DND-41 (cell line): Measurements from ENCODE around the gene CEACAM16.
"Not testable (repeated sequence)": the region's sequence is repeated elsewhere in the genome, so short reads cannot be mapped to it uniquely, and the experiment has no call there.

ENCODE experiments used
- ATAC-seq: fragments of 200-7000 bp; cut with Tn5 transposase; 3 replicates; pipeline ENCODE4 v1.9.1; 2021; ENCODE audit warnings: low read depth; ENCODE audit not compliant: insufficient read depth
- DNase-seq: peaks from one replicate; pipeline ENCODE4 v3.0.0-alpha.2; 2020
- H2AFZ ChIP-seq: 2 replicates; pipeline ENCODE4 v1.6.0; 2012; ENCODE audit warnings: low read depth, low read length
- H3K27ac ChIP-seq: 2 replicates; pipeline ENCODE4 v1.5.1; 2012; ENCODE audit warnings: low read length, inconsistent platforms
- H3K27me3 ChIP-seq: fragments of 200-600 bp; sonication (generic); 2 replicates; pipeline ENCODE4 v1.6.0; 2012; ENCODE audit warnings: low read length, mild to moderate bottlenecking, inconsistent platforms; ENCODE audit not compliant: insufficient read depth, poor library complexity
- H3K36me3 ChIP-seq: 2 replicates; pipeline ENCODE4 v1.5.1; 2012; ENCODE audit warnings: low read length, inconsistent platforms; ENCODE audit not compliant: insufficient read depth
- H3K4me1 ChIP-seq: 2 replicates; pipeline ENCODE4 v1.5.1; 2012; ENCODE audit warnings: mild to moderate bottlenecking, low read length; ENCODE audit not compliant: insufficient read depth
- H3K4me2 ChIP-seq: 2 replicates; pipeline ENCODE4 v1.6.0; 2012; ENCODE audit warnings: mild to moderate bottlenecking, moderate library complexity, low read length, inconsistent platforms; ENCODE audit not compliant: insufficient read depth
- H3K4me3 ChIP-seq, 2 experiments: fragments of 200-600 bp in 1 of 2; shearing (Covaris generic) in 1 of 2; 2 replicates each; pipeline ENCODE4 v1.5.1; 2012 to 2016; ENCODE audit warnings: inconsistent platforms in 2 of 2, low read length in 2 of 2, mild to moderate bottlenecking in 2 of 2, low read depth in 1 of 2, moderate library complexity in 1 of 2
- H3K79me2 ChIP-seq: 2 replicates; pipeline ENCODE4 v1.6.0; 2012; ENCODE audit warnings: low read length, inconsistent platforms; ENCODE audit not compliant: insufficient read depth
- H3K9ac ChIP-seq: 2 replicates; pipeline ENCODE4 v1.6.0; 2012; ENCODE audit warnings: low read depth, mild to moderate bottlenecking, inconsistent platforms, low read length, moderate library complexity
- H3K9me3 ChIP-seq: 2 replicates; pipeline ENCODE4 v1.5.1; 2012; ENCODE audit warnings: low read length, moderate library complexity, mild to moderate bottlenecking, inconsistent platforms; ENCODE audit not compliant: insufficient read depth, severe bottlenecking
- H4K20me1 ChIP-seq: 2 replicates; pipeline ENCODE4 v1.6.0; 2012; ENCODE audit warnings: low read length; ENCODE audit not compliant: insufficient read depth
- EZH2 ChIP-seq: IDR thresholded peaks from 3 replicates; pipeline ENCODE4 v1.6.1; 2012; ENCODE audit warnings: borderline replicate concordance, low read depth, mild to moderate bottlenecking, moderate library complexity, low read length, inconsistent platforms; ENCODE audit not compliant: severe bottlenecking
- TF ChIP-seq, protein P1 (sequence below): IDR thresholded peaks from 2 replicates; pipeline ENCODE4 v1.5.1; 2012; ENCODE audit warnings: borderline replicate concordance, low read length, moderate library complexity, mild to moderate bottlenecking; ENCODE audit not compliant: poor library complexity, severe bottlenecking; ENCODE audit errors: extremely low read depth

CEACAM16 gene

DNA sequence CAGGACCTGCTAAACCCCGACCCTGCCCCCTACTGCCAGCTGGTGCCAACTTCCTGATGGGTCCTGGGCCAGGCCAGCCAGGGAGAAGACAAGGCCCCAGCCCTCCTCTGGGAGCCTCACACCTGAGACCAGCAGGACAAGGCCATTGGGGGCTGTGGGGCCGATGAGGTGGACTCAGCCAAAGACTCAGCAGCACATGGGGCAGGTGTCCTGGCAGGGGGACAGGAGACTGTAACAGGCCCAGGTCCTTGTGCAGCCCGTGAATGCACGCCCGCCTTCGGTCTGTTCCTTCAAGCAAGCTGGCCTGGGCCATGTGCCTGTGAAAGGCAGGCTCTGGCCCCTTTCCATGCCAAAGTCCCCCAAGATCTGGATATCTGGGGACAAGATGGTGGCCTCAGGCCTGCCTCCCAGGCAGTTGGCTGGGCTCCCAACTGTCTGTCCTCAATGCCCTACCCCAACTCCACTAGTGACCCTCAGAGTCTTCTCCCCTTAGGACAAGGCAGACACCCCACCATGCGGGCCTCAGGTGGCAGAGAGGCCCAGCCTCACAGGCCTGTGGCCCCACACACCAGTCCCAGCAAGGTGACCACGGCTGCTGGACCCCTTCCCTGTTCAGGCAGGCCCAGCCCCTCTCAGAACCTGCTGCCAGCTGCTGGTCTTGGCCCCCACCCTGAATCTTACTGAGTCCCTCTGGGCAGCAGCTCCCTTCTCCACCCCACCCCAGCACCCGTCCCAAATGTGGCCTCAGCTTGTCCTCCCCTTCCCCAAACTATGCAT, 15.3 kb upstream of the CEACAM16 start:
- Histone ChIP-seq H3K9ac (no peak overlapping the region), H3K4me1 (no peaks in the 10 kb centered on the region), H3K9me3 (no peaks in the 10 kb centered on the region), H3K79me2 (no peaks in the 10 kb centered on the region), H3K27me3 (no peaks in the 10 kb centered on the region), H3K4me3 (no peak overlapping the region), H4K20me1 (no peaks in the 10 kb centered on the region), H3K27ac (no peak overlapping the region), H2AFZ (no peak overlapping the region), H3K4me2 (no peak overlapping the region), H3K36me3 (no peaks in the 10 kb centered on the region)
- no peak for ATAC-seq
- TF ChIP-seq EZH2: no peak
- TF ChIP-seq, protein P1, sequence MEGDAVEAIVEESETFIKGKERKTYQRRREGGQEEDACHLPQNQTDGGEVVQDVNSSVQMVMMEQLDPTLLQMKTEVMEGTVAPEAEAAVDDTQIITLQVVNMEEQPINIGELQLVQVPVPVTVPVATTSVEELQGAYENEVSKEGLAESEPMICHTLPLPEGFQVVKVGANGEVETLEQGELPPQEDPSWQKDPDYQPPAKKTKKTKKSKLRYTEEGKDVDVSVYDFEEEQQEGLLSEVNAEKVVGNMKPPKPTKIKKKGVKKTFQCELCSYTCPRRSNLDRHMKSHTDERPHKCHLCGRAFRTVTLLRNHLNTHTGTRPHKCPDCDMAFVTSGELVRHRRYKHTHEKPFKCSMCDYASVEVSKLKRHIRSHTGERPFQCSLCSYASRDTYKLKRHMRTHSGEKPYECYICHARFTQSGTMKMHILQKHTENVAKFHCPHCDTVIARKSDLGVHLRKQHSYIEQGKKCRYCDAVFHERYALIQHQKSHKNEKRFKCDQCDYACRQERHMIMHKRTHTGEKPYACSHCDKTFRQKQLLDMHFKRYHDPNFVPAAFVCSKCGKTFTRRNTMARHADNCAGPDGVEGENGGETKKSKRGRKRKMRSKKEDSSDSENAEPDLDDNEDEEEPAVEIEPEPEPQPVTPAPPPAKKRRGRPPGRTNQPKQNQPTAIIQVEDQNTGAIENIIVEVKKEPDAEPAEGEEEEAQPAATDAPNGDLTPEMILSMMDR: no peak
- no peak for DNase-seq

DNA sequence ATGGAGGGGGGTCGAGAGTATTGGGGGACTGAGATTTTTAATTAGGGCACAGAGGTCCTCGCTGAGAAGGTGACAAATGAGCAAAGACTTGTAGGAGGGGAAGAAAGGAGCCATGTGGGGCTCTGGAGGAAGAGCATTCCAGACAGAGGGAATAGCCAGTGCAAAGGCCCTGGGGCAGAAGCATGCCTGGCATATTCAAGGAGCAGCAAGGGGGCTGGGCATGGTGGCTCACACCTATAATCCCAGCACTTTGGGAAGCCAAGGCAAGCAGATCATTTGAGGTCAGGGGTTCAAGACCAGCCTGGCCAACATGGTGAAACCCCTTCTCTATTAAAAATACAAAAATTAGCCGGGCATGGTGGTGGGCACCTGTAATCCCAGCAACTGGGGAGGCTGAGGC, 14.6 kb upstream of the CEACAM16 start:
- H3K27me3 ChIP-seq, H3K9me3 ChIP-seq, H3K9ac ChIP-seq, H3K4me1 ChIP-seq, H2AFZ ChIP-seq, DNase-seq, H4K20me1 ChIP-seq, H3K4me2 ChIP-seq, H3K79me2 ChIP-seq, H3K4me3 ChIP-seq, H3K27ac ChIP-seq, H3K36me3 ChIP-seq, ATAC-seq: not testable (repeated sequence)

DNA sequence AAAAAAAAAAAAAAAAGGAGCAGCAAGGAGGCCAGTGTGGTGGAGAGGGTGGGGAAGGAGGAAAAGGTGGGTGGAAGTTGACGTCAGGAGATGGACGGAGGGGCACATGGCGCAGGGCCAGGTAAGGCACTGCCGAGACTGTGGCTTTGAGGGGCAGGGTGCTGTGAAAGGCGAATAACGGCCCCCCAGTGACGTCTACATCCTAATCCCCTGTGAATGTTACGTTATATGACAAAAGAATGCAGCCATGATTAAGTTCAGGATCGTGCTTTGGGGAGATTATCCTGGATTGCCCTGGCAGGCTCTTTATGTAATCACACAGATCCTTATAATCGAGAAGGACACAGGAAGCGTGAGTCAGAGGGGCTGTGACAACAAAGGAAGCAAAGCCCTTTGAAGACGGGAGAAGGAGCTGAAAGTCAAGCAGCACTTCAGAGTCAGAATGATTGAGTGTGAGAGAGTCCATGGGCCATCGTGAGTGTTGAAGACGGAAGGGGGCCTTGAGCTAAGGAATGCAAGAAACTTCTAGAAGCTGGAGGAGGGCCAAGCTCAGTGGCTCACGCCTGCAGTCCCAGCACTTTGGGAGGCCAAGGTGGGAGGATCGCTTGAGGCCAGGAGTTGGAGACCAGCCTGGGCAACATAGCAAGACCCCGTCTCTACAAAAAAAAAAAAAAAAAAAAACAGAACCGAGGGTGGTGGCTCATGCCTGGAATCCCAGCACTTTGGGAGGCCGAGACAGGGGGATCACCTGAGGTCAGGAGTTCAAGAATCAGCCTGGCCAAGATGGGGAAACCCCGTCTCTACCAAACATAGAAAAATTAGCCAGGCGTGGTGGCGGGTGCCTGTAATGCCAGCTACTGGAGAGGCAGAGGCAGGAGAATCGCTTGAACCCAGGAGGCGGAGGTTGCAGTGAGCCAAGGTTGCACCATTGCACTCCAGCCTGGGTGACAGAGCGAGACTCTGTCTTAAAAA, 13.8 kb upstream of the CEACAM16 start:
- no peak for TF ChIP-seq EZH2
- TF ChIP-seq, protein P1: no peak
- no peak overlapping the region for H2AFZ ChIP-seq

DNA sequence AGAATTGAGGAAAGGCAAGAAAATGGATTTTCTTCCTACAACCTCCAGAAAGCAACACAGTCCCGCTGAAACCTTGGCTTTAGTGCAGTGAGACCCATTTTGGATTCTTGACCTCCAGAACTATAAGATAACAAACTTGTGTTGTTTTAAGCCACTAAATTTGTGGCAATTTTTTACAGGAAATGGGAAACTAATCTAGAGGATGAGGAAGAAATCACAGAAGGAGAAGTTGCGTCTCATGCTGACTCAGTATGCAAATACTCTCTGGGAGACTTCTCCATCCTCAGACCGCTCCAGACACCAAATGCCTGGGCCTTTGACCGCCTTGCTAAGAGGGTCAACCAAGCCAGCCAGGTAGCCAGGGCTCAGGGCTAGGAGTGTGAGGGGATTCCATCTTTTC, 13.1 kb upstream of the CEACAM16 start:
- H3K9ac ChIP-seq: no peak overlapping the region
- no peaks in the 10 kb centered on the region for H3K9me3 ChIP-seq
- no peak overlapping the region for H2AFZ ChIP-seq
- H3K36me3 ChIP-seq: no peaks in the 10 kb centered on the region
- ATAC-seq (no peak), DNase-seq (no peak)
- H3K27me3 ChIP-seq: no peaks in the 10 kb centered on the region
- no peaks in the 10 kb centered on the region for H3K4me1 ChIP-seq
- no peak overlapping the region for H3K4me2 ChIP-seq
- no peak overlapping the region for H3K27ac ChIP-seq
- no peak overlapping the region for H3K4me3 ChIP-seq
- no peaks in the 10 kb centered on the region for H3K79me2 ChIP-seq
- TF ChIP-seq, protein P1: no peak
- TF ChIP-seq EZH2: no peak
- no peaks in the 10 kb centered on the region for H4K20me1 ChIP-seq

More for the DNA sequence above, 13.8 kb upstream of the CEACAM16 start:
- H3K4me3 ChIP-seq: no peak overlapping the region
- no peaks in the 10 kb centered on the region for H3K9me3 ChIP-seq
- ATAC-seq (no peak), DNase-seq (peak; percentile 12)
- H3K4me1 ChIP-seq: no peaks in the 10 kb centered on the region
- H3K79me2 ChIP-seq: no peaks in the 10 kb centered on the region
- H3K27me3 ChIP-seq: no peaks in the 10 kb centered on the region
- no peak overlapping the region for H3K27ac ChIP-seq
- no peak overlapping the region for H3K4me2 ChIP-seq
- H3K36me3 ChIP-seq: no peaks in the 10 kb centered on the region
- no peak overlapping the region for H3K9ac ChIP-seq
- no peaks in the 10 kb centered on the region for H4K20me1 ChIP-seq
